HG03060 (cell line): ENCODE results near the gene SBF2.
A peak's percentile ranks its signal among the peaks of the same experiment; 100 is the strongest.
"Not testable (repeated sequence)": the region's sequence is repeated elsewhere in the genome, so short reads cannot be mapped to it uniquely, and the experiment has no call there.

Source experiments
- ATAC-seq: cut with Tn5 transposase; IDR thresholded peaks from one replicate; pipeline ENCODE4 v1.9.1; 2021; ENCODE audit warnings: low read depth, moderate number of reproducible peaks; ENCODE audit not compliant: unreplicated experiment

Gene SBF2

DNA sequence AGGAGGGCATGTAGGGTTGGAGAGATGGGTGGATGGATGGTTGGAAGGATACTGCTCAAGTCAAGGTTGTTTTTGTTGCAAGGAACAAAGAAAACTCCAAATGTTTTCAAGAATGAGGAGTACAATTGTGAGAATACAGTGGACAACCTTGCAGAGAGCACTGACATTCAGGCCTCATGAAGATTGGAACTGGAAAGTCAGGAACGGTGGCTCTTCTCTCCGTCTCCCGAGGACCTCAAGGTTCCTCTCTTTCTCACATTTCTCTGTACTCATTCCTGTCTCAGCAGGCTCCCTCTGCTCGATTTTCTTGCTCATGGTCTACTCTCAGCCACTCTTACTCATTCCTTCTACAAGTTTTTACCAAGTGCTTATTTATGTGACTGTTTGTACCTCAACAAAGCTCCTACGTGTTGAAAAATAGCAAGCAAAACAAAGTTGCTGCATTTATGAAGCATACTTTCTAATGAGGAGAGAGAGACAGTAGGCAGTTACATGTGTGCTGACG, 532.5 kb downstream of the SBF2 start:
- no peak for ATAC-seq

DNA sequence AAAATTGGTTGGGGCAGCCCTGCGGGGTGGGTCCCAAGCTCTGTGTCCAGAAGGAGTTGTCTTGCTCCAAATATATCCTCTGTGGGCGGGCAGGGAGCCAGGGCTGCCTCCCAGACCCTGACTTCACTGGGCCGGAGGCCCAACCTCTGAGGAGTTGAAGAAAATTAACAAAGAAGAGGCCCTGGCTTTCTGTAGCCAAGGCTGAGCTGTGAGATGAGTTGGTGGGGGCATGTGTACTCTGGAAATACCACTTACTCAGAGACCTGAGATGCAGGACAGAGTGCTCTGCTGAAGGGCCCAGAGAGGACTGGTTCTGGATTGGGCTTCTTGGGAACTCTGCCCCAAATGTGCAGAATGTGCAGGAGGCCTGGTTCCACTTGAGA, 533.8 kb downstream of the SBF2 start:
- peak; percentile 2 for ATAC-seq

DNA sequence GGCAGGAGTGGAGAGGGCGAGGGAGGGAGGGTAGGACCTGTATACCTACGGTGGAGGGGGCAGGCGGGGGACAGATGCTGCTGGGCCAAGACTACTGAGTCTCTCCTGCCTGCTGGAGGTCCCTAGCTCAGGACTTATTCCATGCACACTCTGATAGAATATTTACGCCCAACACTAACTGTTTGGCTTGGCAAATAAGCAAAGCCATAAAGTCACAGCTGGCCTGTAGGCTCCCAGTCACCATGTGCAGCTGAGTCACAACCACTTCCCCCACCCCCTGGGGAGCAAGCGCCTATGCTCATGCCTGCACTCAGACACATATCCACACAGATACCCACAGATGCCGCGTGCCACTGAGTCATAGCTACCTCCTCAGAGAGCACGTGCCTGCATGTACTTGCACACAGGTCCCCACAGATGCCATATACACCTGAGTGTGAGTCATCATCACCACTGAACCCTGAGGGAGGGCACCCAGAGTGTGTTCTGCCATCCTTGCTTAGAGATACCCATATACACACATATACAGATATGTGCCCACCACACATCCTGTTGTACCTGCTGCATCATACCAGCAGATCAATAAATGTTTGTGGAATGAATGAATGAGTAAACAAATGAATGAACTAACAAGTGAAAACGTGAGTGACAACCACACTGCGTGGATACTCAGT, 534.4 kb downstream of the SBF2 start:
- ATAC-seq = peak; percentile 69

DNA sequence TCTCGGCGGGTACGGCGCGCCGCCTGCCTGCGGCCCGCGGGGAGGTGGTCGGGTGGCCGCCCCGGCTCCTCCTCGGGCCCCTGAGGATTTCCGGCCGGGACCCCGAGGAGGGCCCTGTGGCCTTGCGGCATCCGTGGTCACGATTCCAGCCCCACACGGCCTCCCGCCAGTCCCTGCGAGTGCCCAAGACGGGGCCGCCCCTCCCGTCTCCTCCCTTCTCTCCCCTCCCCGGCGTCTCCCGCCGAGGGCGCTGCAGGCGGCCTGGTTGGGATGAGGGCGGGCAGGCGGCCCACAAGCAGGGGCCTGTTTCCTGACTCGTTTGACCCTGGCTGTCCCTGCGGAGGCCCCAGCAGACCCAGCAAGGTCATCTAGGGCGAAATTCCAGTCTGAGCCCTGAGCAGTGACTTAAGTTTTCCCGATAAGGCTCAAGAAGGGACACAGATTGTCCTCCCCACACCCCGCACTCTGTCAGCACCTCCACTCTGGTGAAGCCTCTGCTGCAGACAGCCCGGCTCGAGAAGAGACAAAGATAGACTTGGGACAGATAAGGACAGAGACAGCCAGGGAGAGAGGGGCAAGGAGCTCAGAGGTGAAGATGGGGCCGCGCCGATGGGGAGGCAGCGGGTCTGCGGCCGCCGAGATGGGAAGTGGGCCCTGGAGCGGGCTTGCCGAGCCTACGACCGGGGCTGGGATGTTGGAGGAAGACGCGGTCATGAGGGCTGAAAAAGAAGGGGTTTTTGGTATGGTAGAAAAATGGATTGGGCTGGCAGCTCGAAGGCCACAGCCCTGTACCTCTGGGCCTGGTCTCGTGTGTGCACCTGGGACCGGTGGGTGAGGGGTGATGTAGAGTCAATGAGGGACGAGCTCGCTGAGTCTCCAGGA, 535.1 kb downstream of the SBF2 start:
- peak; percentile 7 for ATAC-seq

DNA sequence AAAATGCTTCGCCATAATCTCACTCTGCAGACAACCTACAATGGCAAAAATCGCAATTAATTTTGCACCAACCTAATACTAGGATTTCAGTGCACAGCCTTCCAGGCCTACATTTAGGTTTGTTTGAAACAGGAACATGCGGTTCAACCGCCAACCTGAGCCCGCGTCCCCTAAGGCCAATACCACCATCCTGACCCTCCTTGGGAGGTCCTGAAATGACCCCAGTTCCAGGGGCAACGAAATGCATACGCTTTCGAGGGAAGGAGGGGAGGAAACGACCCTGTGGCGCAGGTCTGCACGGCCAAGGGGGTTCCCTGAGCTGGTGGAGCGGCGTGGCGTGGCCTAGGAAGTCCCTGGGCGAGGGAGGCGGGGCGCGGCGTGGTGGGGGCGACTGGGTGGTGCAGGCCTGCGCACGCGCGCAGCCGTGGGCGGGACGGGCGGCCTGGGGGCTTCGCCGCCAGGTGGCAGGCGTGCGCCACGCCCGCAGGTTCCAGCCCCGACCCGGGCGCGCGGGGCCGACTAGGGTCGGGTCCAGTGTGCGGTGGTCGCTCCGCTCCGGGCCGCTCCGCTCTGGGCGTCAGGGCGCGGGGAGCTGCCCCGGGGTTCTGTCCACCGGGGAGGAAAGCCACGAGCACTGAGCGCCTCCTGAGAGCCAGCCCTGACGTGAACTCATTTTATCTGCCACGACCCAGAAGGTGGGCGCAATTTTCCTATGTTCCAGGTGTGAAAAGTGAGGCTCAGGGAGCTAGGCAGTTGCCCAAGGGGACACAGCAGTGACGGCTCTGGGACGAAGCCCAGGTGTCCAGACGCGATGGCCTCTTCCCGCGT, 536.0 kb downstream of the SBF2 start:
- no peak for ATAC-seq

DNA sequence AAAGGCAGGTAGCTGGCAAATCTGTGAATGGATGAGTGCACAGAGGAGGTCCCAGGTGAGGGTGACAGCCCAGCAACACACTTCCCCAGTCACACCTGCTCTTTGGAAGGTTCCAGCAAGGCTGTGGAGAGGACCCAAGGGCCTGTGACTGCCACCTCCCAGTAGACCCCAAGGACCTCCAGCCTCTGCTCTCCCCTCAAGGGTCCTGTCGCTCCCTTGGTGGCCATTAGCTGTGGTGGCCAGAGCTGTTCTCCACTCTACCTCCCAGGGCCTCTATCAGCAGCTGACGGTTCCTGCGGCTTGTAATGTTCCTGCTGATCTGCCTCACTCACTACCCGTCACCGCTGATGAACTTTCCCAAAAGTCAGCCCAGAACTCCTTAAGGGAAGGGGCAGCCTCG, 537.1 kb downstream of the SBF2 start:
- ATAC-seq = no peak

DNA sequence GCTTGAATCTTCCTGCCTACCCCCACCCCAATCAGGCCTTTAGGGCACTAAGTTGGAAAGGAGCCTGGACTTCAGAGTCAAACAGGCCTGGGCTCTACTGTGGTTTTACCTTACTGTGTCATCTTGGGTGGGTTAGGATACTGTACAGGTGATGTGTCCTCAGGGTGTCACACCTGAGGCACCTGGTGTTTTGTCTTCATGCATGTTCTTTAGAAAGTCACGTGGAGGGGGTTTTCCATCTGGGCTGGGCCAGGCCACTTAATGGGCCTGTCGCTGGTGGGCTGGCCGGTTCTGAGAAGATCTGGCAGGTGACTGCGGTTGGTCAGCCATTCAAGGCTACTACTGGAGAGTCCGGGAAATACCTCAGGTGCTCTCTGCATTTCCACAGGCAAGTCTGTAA, 537.6 kb downstream of the SBF2 start:
- no peak for ATAC-seq

DNA sequence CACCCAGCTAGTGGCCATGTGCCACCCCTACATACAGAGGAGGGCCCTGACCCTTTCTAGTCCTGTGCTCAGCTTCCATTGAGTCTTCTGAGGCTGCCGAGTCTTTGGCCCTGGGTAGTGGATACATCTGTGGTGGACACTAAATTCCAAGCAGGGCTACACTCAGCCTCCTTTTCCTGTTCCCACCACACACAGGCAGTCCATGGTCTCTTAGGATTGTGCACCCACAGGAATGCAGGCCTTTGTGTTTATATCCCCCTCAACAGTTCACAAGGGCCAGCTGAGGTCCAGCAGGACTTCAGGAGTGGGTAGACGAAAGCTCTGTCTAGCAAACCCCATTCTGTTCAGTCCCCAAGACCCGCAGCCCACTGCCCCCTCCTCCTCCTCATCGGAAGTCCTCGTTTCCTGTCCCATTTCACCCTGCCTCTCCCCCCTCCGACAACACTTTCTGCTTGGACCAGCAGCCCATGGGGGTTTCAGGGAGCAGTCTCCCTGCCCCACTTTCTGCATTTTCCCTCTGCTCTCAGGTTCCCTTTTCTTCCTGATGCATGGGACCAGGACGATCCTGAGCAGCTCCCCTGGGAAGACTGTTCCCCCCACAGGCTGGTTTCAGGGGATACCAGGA, 538.3 kb downstream of the SBF2 start:
- ATAC-seq = no peak

DNA sequence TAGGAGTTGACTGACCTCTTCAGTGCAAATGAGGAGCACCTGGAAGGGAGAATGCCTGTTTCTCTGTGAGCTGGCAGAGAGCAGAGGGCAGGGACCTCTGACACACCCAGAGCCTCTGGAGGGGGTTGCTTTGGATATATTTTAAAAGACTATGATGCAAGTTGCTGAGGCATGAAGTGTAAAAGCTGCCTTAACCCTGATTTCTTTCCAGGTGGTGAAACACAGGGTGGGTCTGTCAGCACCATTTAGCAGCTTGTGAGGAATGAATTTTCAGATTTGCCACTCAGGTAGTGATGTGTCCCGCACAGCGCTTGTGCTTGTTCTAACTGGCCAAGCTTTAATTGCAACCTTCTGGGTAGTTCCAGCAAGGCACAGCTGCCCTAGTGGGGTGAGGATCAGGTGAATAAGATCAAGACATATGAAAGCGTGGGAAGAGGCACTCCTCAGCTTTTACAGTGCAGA, 540.0 kb downstream of the SBF2 start:
- ATAC-seq = no peak

DNA sequence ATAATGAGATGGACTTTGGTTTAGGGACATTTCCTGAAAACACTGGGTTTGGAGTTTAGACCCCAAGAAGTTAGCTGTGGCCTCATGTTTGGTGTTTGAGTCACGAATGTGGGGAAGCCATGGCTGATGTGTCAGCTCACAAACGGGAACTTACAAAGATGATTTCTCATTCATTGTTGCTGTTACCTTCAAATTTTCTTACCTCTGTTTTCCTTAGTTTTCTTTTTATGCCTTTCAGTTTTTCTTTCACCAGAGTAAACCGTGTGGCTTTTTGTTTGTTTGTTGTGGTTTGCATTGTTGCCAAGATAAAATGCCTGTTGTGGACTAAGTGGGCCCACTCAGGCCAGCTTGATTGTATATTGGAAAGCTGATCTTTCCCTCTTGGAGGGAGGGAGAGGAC, 541.0 kb downstream of the SBF2 start:
- ATAC-seq = no peak

DNA sequence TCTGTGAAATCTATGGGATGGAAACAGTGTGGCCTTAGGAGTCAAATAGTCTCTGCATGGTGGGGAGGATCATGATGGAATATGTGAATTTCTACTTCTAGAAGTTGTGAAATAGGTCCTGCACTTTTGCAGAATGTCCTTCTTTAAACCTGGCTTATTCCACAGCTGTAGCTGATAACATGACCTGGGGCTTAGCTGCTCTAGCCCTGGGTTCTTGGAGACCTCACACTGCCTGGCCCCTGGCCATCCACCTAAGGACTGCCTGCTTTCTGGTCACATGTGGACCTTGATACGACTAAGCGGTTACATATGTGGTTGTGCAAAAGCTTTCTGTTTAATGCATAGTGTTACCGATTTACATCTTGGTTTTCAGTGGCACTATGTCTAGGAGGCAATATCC, 541.9 kb downstream of the SBF2 start:
- ATAC-seq = no peak

DNA sequence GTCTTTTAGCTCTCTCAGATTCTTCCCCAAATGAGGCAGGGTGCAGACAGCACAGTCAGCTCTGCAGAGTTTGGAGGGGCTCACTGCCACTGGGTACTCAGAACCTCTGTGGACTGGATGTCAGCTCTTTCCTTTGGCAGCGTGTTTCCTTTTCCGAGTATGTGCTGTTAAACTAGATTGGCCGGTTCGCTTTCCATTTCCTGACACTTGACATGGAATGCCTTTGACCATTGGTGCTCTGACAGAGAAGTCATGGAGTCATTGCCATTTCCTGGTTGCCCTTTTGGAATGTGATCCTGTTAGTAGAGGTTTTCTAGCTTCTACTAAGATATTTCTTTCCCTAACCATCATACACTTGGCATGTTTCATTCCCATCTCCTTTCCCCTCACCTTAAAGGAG, 543.5 kb downstream of the SBF2 start:
- no peak for ATAC-seq

DNA sequence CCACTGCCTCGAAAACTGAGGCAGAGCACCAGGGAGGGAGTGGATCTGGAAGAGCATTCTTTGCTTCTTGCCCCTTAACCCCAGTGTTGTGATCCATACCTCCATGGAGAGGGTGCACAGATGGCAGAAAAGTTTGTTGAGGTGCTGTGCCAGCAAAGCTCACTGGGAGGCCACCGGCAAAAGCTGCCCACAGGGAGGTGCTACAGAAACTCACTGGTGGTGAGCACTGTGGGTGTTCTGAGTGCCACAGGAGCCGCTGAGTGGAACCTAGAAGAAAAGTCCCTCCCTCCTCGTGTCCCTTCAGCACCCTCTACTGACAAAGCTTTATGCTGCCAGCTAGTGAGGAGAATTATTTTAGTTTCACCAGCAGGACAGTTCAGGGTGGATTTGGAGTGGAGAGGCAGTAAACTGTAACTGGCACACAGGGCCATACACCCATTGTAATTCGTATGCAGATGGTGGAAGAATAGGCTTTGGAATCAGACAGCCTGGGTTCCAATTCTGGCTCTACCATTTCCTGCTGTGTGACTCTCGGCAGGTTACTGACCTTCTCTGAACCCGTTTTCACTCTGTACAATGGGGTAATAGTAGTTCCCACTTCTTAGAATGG, 545.6 kb downstream of the SBF2 start:
- ATAC-seq = peak; percentile 35

DNA sequence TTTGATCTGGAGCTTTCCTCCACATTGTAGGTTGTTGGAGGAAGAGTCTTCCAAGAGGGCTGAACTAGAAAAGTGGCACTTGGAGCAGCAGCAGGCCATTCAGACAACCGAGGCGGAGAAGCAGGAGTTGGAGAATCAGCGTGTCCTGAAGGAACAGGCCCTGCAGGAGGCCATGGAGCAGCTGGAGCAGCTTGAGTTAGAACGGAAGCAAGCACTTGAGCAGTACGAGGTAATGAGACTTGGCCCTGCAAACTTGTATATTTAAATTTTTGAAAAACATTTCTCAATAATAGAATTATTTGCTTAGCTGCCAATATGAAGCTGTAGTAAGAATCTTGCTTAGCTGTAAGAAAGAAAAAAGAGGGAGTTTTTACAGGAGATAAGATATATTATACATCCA, 546.2 kb downstream of the SBF2 start:
- ATAC-seq = no peak

DNA sequence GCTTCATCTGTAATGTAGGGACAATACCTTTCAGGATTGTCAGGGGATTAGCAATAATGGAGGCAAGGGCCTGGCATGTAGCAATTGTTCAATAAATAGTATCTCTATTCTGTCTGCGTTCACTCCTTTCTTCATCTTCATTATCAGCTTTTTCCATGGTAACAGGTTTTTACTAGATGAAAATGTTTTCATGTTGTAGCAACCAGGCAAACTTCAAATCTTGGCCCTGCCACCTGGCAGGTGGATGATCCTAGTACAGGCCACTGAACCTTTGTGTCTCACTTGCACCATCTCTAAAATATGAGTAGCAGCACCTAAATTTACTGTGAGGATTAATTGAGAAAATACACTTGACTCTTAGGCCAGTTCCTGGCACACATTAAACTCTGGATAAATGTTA, 546.8 kb downstream of the SBF2 start:
- no peak for ATAC-seq

DNA sequence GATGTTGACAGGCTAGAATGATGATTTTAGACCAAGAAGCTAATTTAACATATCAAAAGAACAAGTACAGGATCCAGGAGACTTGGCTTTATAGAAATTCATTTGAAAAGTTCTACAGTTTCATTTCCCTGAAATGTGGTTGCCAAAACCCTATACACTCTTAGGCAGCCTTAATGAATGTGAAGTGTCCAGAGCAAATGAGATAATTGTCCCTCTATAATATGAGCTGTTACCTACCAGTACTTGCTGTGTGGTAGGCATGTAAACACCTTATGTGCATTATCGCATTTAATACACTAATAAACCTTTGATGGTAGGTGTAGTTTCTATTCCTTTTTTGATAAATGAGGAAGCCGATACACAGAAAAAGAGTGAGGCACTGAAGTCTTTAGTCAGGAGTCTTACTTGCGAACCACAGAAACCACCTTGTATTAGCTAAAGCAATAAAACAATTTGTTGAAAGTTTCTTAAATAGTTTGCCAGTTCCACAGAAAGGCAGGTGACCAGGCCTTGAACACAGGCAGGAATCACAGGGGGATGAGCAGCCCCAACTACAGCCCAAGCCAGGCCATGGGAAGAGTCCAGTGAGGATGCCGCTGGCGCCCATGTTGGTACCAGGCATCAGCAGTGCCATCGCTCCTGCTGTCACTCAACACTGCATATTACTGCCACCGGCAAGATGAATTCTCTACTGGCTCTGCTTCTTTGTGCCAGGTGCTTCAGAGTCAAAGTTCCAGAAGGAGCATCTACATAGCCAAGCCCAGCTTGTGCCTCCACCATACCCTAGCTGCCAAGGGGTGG, 548.4 kb downstream of the SBF2 start:
- ATAC-seq = peak; percentile 38

DNA sequence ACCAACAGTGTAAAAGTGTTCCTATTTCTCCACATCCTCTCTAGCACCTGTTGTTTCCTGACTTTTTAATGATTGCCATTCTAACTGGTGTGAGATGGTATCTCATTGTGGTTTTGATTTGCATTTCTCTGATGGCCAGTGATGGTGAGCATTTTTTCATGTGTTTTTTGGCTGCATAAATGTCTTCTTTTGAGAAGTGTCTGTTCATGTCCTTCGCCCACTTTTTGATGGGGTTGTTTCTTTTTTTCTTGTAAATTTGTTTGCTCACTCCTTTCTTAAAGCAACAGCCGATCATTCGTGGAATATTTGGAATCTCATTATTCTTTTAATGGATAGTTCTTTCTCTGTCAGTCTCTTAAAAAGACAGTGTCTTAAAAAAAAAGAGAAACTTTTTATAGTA, 550.5 kb downstream of the SBF2 start:
- not testable (repeated sequence) for ATAC-seq

DNA sequence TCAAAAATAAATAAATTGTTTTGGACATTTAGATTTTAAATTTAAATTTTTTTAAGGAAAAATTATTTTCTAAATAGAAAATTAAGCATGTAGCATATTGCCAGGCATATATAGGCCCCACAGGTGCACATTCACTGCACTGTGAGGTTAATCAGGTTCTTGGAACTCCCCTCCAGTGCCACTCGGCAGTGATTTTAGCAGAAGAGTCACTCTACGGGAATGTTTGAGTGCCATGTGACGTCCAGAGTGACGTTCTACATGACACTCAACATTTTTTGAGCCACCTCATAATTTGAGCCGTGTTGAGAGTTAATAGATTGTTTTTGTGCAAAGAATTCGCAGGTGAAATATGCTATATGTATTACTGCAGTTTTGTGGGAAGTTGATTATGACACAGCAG, 552.8 kb downstream of the SBF2 start:
- no peak for ATAC-seq

DNA sequence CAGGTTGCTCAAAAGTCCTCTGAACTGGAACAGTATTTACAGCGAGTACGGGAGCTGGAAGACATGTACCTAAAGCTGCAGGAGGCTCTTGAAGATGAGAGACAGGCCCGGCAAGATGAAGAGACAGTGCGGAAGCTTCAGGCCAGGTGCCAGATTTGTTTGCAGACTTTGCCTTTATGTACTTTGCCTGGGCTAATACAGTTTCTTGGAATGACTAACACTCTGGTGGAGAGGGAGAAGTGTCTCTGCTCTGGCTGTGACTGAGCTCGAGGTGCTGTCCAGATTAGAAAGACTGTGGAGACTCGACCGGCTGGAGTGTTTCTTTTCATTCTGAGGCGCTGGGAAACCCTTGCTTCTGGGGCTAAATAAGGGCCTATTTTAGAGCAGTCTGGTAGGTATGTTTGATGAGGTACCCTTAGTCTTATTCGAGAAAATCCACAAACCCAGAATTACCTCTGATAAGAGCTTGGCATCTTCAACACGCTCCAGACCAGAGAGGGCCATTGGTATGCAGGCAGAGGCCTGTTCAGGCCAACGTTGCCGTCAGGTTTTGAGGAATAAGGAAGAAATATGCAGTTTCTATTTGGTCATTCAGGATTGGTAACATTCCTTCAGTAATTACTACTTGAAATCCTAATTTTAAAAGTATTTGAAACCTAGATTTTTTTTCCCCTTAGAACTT, 553.7 kb downstream of the SBF2 start:
- ATAC-seq = no peak
